ENCODE data around the gene GRM3. TPM values are rescaled to one million over a fixed set of nuclear protein-coding genes. Genes with fewer than 3 reads are reported as not detected.
"Not testable (repeated sequence)": the region's sequence is repeated elsewhere in the genome, so short reads cannot be mapped to it uniquely, and the experiment has no call there.

GRM3 gene
- total RNA-seq: not detected
- under 1 TPM in 1 of 2 donors, not detected in 1; 0.02 TPM for polyA plus RNA-seq

- H3K4me1 ChIP-seq: peaks cover 3 to 11% (median 7%) of the 10 kb centered on the region in 3 donors
- TF ChIP-seq CTCF (IDR thresholded peaks at IDR 0.05): no peak
- peaks cover 0 to 33% (median 9%) of the 10 kb centered on the region in 4 donors for H3K27me3 ChIP-seq
- 1 to 2% methylated on average over 23 of the region's 23 CpGs for WGBS, 2 donors
- ATAC-seq (peak in 3 of 4 donors; percentile 70 to 78 (median 73)), FAIRE-seq (no peak), DNase-seq (peak in 3 of 6 donors; percentile 13 to 54 (median 39))
- intact Hi-C loops (cut with DNase I): no loop called here
- peak within 1 kb of the TSS in 1 of 4 donors; percentile 10 for H3K4me3 ChIP-seq
- H3K9me3 ChIP-seq: no peaks in the 10 kb centered on the region
- H3K36me3 ChIP-seq: no peaks in the 10 kb centered on the region
- no peak within 1 kb of the TSS for H3K27ac ChIP-seq
These were observed at the start of gene GRM3 for GRCh38 chr7:86643561-86644281. Gene GRM3, plus strand, starts transcription at chr7:86643909. Its CDS starts 121,237 bp downstream, at chr7:86765146.

- WGBS, 2 donors: 47 to 58% methylated on average over 15 of the region's 15 CpGs
- Histone ChIP-seq H3K27ac (no peak overlapping the region), H3K27me3 (no peaks in the 10 kb centered on the region), H3K9me3 (no peaks in the 10 kb centered on the region), H3K36me3 (no peaks in the 10 kb centered on the region), H3K4me1 (no peaks in the 10 kb centered on the region), H3K4me3 (no peak overlapping the region)
- intact Hi-C loops (cut with DNase I): no loop called here
- no peak for FAIRE-seq
- DNase-seq: peak in 5 of 6 donors; percentile 14 to 71 (median 33)
- TF ChIP-seq CTCF (IDR thresholded peaks at IDR 0.05): peak in 1 of 4 donors; percentile 27
- peak in 3 of 4 donors; percentile 54 to 66 (median 66) for ATAC-seq
These were observed 45.4 kb upstream of the GRM3 start for GRCh38 chr7:86598311-86598710.

GRCh38 chr7:86598721-86599120, 45.0 kb upstream of the GRM3 start:
- FAIRE-seq: no peak
- WGBS, 2 donors: 80 to 87% methylated on average over 9 of the region's 9 CpGs
- no peaks in the 10 kb centered on the region for H3K36me3 ChIP-seq
- no peak for ATAC-seq
- H3K4me1 ChIP-seq: no peaks in the 10 kb centered on the region
- TF ChIP-seq CTCF (IDR thresholded peaks at IDR 0.05): no peak
- H3K4me3 ChIP-seq: no peak overlapping the region
- H3K27me3 ChIP-seq: no peaks in the 10 kb centered on the region
- peak in 1 of 6 donors; percentile 22 for DNase-seq
- H3K9me3 ChIP-seq: no peaks in the 10 kb centered on the region
- no peak overlapping the region for H3K27ac ChIP-seq
- intact Hi-C loops (cut with DNase I): no loop called here

GRCh38 chr7:86600506-86601290, 43.0 kb upstream of the GRM3 start:
- Histone ChIP-seq H3K9me3 (no peaks in the 10 kb centered on the region), H3K36me3 (no peaks in the 10 kb centered on the region), H3K27ac (no peak overlapping the region), H3K4me3 (no peak overlapping the region), H3K4me1 (no peaks in the 10 kb centered on the region), H3K27me3 (no peaks in the 10 kb centered on the region)
- DNase-seq: peak in 1 of 6 donors; percentile 40
- no peak for TF ChIP-seq CTCF (IDR thresholded peaks at IDR 0.05)
- no peak for ATAC-seq
- no peak for FAIRE-seq
- intact Hi-C loops (cut with DNase I): no loop called here
- 72 to 74% methylated on average over 6 of the region's 6 CpGs for WGBS, 2 donors

GRCh38 chr7:86615711-86616110, 28.0 kb upstream of the GRM3 start:
- DNase-seq; H3K9me3 ChIP-seq; ATAC-seq; FAIRE-seq; H3K4me1 ChIP-seq; H3K27ac ChIP-seq; H3K4me3 ChIP-seq; intact Hi-C loops (cut with DNase I); H3K36me3 ChIP-seq; H3K27me3 ChIP-seq: not testable (repeated sequence)
- 65 to 73% methylated on average over 2 of the region's 2 CpGs for WGBS, 2 donors
